DND-41 (cell line): ENCODE measurements around the gene VSX2.

ENCODE experiments used
- CTCF ChIP-seq: IDR thresholded peaks from 2 replicates; pipeline ENCODE4 v1.5.1; 2012; ENCODE audit warnings: borderline replicate concordance, low read length, moderate library complexity, mild to moderate bottlenecking; ENCODE audit not compliant: poor library complexity, severe bottlenecking; ENCODE audit errors: extremely low read depth
- EZH2 ChIP-seq: IDR thresholded peaks from 3 replicates; pipeline ENCODE4 v1.6.1; 2012; ENCODE audit warnings: borderline replicate concordance, low read depth, mild to moderate bottlenecking, moderate library complexity, low read length, inconsistent platforms; ENCODE audit not compliant: severe bottlenecking

GRCh38 chr14:74203639-74204038, 35.6 kb upstream of the VSX2 start:
- TF ChIP-seq CTCF (no peak), EZH2 (no peak)
